GM18951 (cell line): Measurements from ENCODE around the gene ALDOB.

Experiments
- POLR2A ChIP-seq: IDR thresholded peaks from 4 replicates; pipeline ENCODE4 v1.6.1; 2011; ENCODE audit warnings: mild to moderate bottlenecking; ENCODE audit not compliant: insufficient read length, insufficient read depth; ENCODE audit errors: extremely low read depth
- in situ Hi-C: fragments of 300-500 bp; cut with MboI; formaldehyde crosslinking; loops from one replicate; pipeline ENCODE4 v1.12.0; 2022; ENCODE audit warnings: low sequenced_read_pairs, mixed read lengths, inconsistent platforms; ENCODE audit not compliant: unreplicated experiment

Gene ALDOB

DNA sequence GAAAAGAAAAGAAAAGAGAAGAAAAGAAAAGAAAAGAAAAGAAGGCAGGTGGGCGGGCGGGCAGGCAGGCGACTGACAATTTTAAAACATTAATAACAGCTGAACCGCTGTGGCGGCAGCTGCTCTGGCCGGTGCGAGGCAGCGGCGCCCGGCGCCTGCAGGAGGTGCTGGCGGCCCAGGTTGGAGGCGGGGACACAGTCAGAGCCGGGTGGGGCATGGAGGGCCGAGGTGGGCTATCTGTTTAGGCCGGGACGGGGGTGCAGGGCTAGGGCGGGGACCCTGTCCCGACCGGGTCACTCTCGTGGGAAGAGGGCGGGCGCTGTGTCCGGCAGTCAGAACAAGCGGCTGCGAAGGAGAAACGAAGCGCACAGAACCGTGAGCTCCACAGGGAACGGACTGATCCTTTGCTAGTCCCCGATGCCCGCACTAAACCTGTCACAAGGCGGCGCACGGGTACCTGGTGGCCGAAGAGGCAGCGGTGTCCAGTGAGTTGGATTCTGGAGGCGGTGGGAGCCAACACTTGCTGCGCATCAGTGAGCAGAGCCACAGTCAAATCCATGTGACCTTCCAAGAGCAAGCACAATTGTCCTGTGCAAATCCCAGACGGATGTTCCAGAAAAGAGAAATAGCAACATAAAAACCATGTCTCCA lies 13.6 kb upstream of the ALDOB start:
- in situ Hi-C loops = loop anchor here (5.0 kb wide), 1 partner anchor 68 kb away; no protein-coding TSS in a partner anchor
- no peak for TF ChIP-seq POLR2A

GRCh38 chr9:101448680-101449070 lies 13.1 kb upstream of the ALDOB start:
- no peak for TF ChIP-seq POLR2A

DNA sequence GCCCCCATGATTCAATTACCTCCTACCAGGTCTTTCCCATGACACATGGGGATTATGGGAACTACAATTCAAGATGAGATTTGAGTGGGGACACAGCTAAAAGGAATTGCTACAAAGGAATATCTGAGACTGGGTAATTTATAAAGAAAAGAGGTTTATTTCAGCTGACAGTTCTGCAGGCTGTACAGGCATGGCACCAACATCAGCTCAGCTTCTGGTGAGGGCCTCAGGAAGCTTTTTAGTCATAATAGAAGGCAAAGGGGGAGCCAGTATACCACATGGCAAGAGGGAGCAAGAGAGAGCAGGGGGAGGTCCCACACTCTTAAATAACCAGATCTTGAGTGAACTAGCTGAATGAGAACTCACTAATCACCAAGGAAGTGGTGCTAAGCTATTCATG lies 11.2 kb upstream of the ALDOB start:
- TF ChIP-seq POLR2A = no peak
- in situ Hi-C loops = loop anchor here (5.0 kb wide), 1 partner anchor 71 kb away; no protein-coding TSS in a partner anchor

More at GRCh38 chr9:101448680-101449070, 13.1 kb upstream of the ALDOB start:
- in situ Hi-C loops = loop anchor here (5.0 kb wide), 1 partner anchor 69 kb away; no protein-coding TSS in a partner anchor

- no peak for TF ChIP-seq POLR2A
- in situ Hi-C loops = loop anchor here (5.0 kb wide), 1 partner anchor 72 kb away; no protein-coding TSS in a partner anchor
Observed at GRCh38 chr9:101445353-101446029, 9.9 kb upstream of the ALDOB start.

- TF ChIP-seq POLR2A = no peak
- in situ Hi-C loops = no loop called here
Observed at GRCh38 chr9:101443364-101443771, 7.8 kb upstream of the ALDOB start.

- in situ Hi-C loops = no loop called here
- TF ChIP-seq POLR2A = no peak
Observed at GRCh38 chr9:101442736-101443135, 7.2 kb upstream of the ALDOB start.

- no peak for TF ChIP-seq POLR2A
- in situ Hi-C loops = no loop called here
Observed at GRCh38 chr9:101442318-101442717, 6.7 kb upstream of the ALDOB start.

DNA sequence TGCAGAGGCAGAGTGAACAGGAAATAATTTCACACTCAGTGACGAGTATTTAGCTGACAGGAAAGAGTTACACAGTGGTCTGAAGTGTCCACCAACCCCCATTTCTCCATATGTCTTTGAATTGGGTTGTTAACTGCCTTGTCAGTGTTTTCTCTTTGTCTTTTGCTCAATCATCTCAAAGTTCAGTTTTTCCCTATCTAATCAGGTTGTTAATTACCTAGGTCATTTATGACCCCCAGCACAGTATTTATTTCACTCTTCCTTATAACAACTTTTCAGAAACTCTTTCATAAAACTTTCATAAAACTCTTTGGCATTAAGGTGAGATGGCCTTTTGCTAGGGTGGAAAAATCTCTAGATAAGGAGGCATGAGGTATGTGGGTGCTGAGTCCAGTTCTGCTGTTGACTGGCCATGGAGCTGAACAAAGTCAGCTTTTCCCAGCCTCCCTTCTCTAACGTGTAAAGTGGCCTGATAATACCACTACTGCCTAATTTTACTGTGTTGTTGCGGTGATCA lies 5.2 kb upstream of the ALDOB start:
- in situ Hi-C loops = no loop called here
- no peak for TF ChIP-seq POLR2A

DNA sequence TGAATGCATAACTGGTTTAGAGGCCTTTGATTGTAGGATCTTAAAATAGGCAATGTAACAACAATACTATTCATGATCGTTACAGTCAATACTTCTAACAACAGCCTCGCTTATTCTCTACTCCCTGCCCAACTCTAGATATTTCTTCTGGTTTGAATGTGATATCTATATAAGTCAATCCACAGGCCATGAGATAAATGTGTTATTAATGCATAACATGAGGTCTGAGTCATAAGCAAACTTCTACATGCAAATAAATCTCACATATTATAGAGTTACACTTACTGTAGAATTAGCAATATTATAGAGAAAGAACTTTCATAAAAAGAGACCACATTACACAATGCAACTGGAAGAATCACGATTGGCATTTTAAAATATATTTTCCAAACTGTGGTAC lies 2.9 kb upstream of the ALDOB start:
- TF ChIP-seq POLR2A = no peak
- in situ Hi-C loops = no loop called here

- TF ChIP-seq POLR2A = no peak
- in situ Hi-C loops = no loop called here
Observed at GRCh38 chr9:101437806-101438232, 2.2 kb upstream of the ALDOB start.

- TF ChIP-seq POLR2A = no peak
- in situ Hi-C loops = no loop called here
Observed at GRCh38 chr9:101434998-101435397, 576 bp downstream of the ALDOB start.

DNA sequence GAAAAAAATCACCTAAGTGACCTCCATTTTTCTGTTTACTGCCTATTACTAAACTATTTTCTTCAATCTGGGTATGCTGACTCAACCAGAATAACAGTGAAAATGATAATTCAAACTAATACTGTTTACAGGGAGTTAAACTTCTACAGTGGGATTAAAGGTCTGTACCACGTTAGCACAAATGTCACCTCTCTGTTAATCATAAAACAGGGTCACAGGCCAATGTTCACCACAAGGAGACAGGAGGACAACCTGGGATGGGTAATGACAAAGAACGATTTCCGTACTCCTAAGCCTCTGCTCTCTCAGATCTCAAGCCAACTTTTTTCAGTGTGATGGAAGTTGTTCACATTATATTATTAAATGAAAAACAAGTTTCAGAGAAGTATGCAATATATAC lies 2.3 kb downstream of the ALDOB start:
- in situ Hi-C loops = no loop called here
- TF ChIP-seq POLR2A = no peak

GRCh38 chr9:101432740-101433139 lies 2.8 kb downstream of the ALDOB start:
- TF ChIP-seq POLR2A = no peak
- in situ Hi-C loops = no loop called here

GRCh38 chr9:101432171-101432570 lies 3.4 kb downstream of the ALDOB start:
- in situ Hi-C loops = no loop called here
- TF ChIP-seq POLR2A = no peak

- no peak for TF ChIP-seq POLR2A
Observed at GRCh38 chr9:101429736-101430135, 5.8 kb downstream of the ALDOB start.

More at GRCh38 chr9:101429736-101430135, 5.8 kb downstream of the ALDOB start:
- in situ Hi-C loops = no loop called here
